PFSK-1 (cell line): ENCODE measurements around the gene TBC1D7.

ENCODE experiments used
- FOXP2 ChIP-seq: optimal IDR thresholded peaks from 2 replicates; pipeline ENCODE3; 2011; ENCODE audit warnings: borderline replicate concordance, control low read depth, inconsistent platforms; ENCODE audit not compliant: insufficient read depth; ENCODE audit errors: extremely low read length, extremely low read depth
- POLR2AphosphoS5 ChIP-seq: IDR thresholded peaks from 2 replicates; pipeline ENCODE4 v1.6.1; 2012; ENCODE audit warnings: low read depth, mild to moderate bottlenecking, control low read depth, low read length, moderate library complexity
- SIN3A ChIP-seq: IDR thresholded peaks from 2 replicates; pipeline ENCODE4 v1.6.1; 2012; ENCODE audit warnings: mild to moderate bottlenecking, low read length, moderate library complexity, borderline replicate concordance; ENCODE audit not compliant: insufficient read depth
- TAF1 ChIP-seq: IDR thresholded peaks from 2 replicates; pipeline ENCODE4 v1.6.1; 2012; ENCODE audit warnings: low read length, control low read depth, borderline replicate concordance; ENCODE audit not compliant: insufficient read depth
- TF ChIP-seq, protein P1 (sequence below), 2 experiments: IDR thresholded peaks; 2 replicates each; pipeline versions ENCODE4 v1.6.1 to v1.8.0; 2011 to 2012; ENCODE audit warnings: low read depth in 2 of 2, low read length in 2 of 2, control low read depth in 1 of 2, inconsistent platforms in 1 of 2, mild to moderate bottlenecking in 1 of 2, moderate library complexity in 1 of 2; ENCODE audit not compliant: insufficient read depth in 1 of 2

TBC1D7 gene

GRCh38 chr6:13284646-13285045, 43.7 kb downstream of the TBC1D7 start:
- TF ChIP-seq FOXP2 (no peak), SIN3A (no peak), TAF1 (no peak), POLR2AphosphoS5 (no peak)
- TF ChIP-seq, protein P1, sequence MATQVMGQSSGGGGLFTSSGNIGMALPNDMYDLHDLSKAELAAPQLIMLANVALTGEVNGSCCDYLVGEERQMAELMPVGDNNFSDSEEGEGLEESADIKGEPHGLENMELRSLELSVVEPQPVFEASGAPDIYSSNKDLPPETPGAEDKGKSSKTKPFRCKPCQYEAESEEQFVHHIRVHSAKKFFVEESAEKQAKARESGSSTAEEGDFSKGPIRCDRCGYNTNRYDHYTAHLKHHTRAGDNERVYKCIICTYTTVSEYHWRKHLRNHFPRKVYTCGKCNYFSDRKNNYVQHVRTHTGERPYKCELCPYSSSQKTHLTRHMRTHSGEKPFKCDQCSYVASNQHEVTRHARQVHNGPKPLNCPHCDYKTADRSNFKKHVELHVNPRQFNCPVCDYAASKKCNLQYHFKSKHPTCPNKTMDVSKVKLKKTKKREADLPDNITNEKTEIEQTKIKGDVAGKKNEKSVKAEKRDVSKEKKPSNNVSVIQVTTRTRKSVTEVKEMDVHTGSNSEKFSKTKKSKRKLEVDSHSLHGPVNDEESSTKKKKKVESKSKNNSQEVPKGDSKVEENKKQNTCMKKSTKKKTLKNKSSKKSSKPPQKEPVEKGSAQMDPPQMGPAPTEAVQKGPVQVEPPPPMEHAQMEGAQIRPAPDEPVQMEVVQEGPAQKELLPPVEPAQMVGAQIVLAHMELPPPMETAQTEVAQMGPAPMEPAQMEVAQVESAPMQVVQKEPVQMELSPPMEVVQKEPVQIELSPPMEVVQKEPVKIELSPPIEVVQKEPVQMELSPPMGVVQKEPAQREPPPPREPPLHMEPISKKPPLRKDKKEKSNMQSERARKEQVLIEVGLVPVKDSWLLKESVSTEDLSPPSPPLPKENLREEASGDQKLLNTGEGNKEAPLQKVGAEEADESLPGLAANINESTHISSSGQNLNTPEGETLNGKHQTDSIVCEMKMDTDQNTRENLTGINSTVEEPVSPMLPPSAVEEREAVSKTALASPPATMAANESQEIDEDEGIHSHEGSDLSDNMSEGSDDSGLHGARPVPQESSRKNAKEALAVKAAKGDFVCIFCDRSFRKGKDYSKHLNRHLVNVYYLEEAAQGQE (IDR thresholded peaks at IDR 0.05; ENCODE audit: insufficient read depth in 1 of 2, low read depth in 2 of 2, low read length in 2 of 2), result no peak

DNA sequence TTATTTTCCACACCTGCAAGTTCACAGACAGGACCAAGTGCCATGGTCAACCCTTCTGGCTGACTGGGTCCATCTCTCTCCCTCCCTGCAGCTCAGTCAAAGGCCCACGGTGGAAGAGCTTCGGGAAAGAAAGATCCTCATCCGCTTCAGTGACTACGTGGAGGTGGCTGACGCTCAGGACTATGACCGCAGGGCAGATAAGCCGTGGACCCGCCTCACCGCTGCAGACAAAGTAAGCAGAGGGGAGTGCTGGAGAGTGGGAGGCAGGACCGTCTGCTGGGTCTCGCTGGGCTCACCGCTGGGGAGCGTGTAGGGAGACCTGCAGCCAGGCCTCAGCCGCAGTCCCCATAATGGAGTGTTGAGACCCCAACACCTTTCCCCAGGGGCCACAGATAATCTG, 45.0 kb downstream of the TBC1D7 start:
- TF ChIP-seq SIN3A (no peak), FOXP2 (no peak), TAF1 (no peak), POLR2AphosphoS5 (no peak)
- TF ChIP-seq, protein P1 (IDR thresholded peaks at IDR 0.05; ENCODE audit: insufficient read depth in 1 of 2, low read depth in 2 of 2, low read length in 2 of 2), result no peak

- TF ChIP-seq SIN3A, result no peak
- no peak for TF ChIP-seq FOXP2
- TF ChIP-seq POLR2AphosphoS5, result no peak
- no peak for TF ChIP-seq TAF1
- TF ChIP-seq, protein P1 (IDR thresholded peaks at IDR 0.05; ENCODE audit: insufficient read depth in 1 of 2, low read depth in 2 of 2, low read length in 2 of 2), result no peak
These were observed 45.8 kb downstream of the TBC1D7 start for GRCh38 chr6:13282393-13283069.

DNA sequence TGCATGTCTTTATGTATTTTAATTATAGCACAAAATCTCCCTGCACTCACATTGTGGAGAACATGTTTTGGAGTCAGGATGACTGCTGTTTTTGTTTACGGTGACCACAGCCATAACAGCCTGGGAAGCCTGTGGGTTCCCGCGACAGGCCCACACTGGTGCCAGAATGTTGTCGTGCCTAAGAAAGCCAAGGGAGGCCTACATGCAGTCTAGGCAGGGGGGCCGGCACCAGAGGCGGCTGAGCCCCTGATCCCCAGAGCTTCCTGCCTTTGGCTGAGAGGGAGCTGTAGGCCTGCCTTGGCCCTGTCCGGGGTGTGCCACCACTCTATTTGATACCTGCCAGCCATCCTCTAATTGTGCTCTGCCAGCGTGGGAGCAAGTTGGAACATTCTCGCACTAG, 46.7 kb downstream of the TBC1D7 start:
- TF ChIP-seq POLR2AphosphoS5, result no peak
- no peak for TF ChIP-seq TAF1
- TF ChIP-seq, protein P1 (IDR thresholded peaks at IDR 0.05; ENCODE audit: insufficient read depth in 1 of 2, low read depth in 2 of 2, low read length in 2 of 2), result no peak
- TF ChIP-seq SIN3A, result no peak
- no peak for TF ChIP-seq FOXP2
